B cell (primary cell): Measurements from ENCODE around the gene WDR45.

Source experiments
- EZH2 ChIP-seq: IDR thresholded peaks from 2 replicates; pipeline ENCODE4 v1.6.1; 2012; ENCODE audit warnings: borderline replicate concordance, low read depth, mild to moderate bottlenecking, moderate library complexity, low read length; ENCODE audit not compliant: insufficient read depth, poor library complexity, severe bottlenecking
- TF ChIP-seq, protein P1 (sequence below): fragments of 200-600 bp; IDR thresholded peaks from one replicate; pipeline ENCODE4 v1.8.0; 2022; ENCODE audit warnings: antibody characterized with exemption, mild to moderate bottlenecking

DNA sequence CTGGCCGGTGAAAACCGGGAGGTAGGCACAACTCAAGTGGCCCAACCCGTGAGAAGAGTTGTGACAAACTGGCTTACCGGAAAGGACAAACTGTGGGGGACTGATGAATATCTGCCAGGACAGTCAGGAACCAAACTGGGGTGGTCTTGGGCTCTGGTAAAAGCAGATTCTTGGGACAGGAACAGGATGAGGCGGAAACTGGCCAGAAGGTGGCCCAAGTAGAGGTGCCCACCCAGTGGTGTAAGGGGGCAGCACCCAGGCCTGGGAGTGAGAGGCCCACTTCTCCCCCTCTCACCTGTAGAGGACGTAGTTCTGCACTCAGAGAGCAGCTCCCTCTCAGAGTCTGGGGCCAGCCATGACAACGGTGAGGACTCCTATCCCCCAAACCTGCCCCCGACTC, 15.0 kb downstream of the WDR45 start:
- TF ChIP-seq, protein P1, sequence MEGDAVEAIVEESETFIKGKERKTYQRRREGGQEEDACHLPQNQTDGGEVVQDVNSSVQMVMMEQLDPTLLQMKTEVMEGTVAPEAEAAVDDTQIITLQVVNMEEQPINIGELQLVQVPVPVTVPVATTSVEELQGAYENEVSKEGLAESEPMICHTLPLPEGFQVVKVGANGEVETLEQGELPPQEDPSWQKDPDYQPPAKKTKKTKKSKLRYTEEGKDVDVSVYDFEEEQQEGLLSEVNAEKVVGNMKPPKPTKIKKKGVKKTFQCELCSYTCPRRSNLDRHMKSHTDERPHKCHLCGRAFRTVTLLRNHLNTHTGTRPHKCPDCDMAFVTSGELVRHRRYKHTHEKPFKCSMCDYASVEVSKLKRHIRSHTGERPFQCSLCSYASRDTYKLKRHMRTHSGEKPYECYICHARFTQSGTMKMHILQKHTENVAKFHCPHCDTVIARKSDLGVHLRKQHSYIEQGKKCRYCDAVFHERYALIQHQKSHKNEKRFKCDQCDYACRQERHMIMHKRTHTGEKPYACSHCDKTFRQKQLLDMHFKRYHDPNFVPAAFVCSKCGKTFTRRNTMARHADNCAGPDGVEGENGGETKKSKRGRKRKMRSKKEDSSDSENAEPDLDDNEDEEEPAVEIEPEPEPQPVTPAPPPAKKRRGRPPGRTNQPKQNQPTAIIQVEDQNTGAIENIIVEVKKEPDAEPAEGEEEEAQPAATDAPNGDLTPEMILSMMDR = no peak
- no peak for TF ChIP-seq EZH2
